PC-9 (cell line): ENCODE results near the gene EXD3.

Experiments used
- EZH2 ChIP-seq: fragments of 200-600 bp; sonication (generic); IDR thresholded peaks from 2 replicates; pipeline ENCODE4 v1.8.0; 2017; ENCODE audit warnings: antibody characterized with exemption, low read depth
- TF ChIP-seq, protein P1 (sequence below): fragments of 200-600 bp; sonication (generic); conservative IDR thresholded peaks from 2 replicates; pipeline ENCODE4 v1.6.1; 2017; ENCODE audit warnings: mixed run types, antibody characterized with exemption, mild to moderate bottlenecking, moderate library complexity

GRCh38 chr9:137452761-137453642 is 30.0 kb upstream of the EXD3 start:
- TF ChIP-seq, protein P1, sequence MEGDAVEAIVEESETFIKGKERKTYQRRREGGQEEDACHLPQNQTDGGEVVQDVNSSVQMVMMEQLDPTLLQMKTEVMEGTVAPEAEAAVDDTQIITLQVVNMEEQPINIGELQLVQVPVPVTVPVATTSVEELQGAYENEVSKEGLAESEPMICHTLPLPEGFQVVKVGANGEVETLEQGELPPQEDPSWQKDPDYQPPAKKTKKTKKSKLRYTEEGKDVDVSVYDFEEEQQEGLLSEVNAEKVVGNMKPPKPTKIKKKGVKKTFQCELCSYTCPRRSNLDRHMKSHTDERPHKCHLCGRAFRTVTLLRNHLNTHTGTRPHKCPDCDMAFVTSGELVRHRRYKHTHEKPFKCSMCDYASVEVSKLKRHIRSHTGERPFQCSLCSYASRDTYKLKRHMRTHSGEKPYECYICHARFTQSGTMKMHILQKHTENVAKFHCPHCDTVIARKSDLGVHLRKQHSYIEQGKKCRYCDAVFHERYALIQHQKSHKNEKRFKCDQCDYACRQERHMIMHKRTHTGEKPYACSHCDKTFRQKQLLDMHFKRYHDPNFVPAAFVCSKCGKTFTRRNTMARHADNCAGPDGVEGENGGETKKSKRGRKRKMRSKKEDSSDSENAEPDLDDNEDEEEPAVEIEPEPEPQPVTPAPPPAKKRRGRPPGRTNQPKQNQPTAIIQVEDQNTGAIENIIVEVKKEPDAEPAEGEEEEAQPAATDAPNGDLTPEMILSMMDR = no peak
- no peak for TF ChIP-seq EZH2
